Renal cortical epithelial cell (primary cell): ENCODE results near the gene TNFRSF4. TPM values are rescaled to one million over a fixed set of nuclear protein-coding genes. Genes with fewer than 3 reads are reported as not detected.
"Not testable (repeated sequence)": the region's sequence is repeated elsewhere in the genome, so short reads cannot be mapped to it uniquely, and the experiment has no call there.

ENCODE experiments used
- DNase-seq: peaks from one replicate; pipeline ENCODE4 v3.0.0-alpha.2; 2011; ENCODE audit warnings: low read depth
- total RNA-seq: library from RNA; depleted of rRNA; stranded (reverse); fragments of >200 nt; gene quantifications from 2 replicates; pipeline ENCODE4 v1.2.3, GENCODE V29; 2014

The TNFRSF4 gene
- total RNA-seq, 1 donor from 2014 or later: not detected

GRCh38 chr1:1182491-1183220 lies 31.3 kb downstream of the TNFRSF4 start:
- DNase-seq: no peak

GRCh38 chr1:1181938-1182410 lies 32.0 kb downstream of the TNFRSF4 start:
- no peak for DNase-seq

GRCh38 chr1:1181129-1181937 lies 32.6 kb downstream of the TNFRSF4 start:
- no peak for DNase-seq

DNA sequence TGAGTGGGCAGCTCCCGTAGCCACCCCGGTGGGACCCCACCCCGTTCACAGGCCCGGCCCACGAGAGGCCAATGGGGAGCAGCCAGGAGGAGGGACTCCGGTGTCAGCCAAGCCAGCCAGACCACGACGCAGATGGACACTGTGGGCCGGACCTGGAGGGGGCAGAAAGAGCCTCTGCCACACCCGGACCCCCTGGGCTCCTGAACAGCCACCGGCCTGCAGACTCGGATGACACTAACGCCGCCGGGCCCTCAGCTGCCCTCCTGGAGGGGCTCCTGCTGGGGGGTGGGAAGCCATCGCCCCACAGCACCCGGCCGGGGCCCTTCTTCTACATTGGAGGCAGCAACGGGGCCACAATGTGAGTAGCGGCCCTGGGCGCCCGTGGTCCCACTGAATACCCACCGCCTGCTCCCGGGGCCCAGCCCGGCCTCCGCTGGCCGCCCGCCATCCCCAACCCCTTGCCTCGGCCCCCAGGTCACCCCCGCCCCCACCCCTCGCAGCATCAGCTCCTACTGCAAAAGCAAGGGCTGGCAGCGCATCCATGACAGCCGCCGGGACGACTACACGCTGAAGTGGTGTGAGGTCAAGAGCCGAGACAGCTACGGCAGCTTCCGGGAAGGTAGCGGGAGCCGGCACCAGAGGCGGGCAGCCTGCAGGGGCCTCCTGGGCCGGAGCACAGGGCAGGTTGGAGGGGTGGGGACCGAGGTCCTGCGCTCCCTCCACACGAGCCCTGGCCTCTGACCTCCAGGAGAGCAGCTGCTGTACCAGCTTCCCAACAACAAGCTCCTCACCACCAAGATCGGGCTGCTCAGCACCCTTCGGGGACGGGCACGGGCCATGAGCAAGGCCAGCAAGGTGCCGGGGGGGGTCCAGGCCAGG lies 33.7 kb downstream of the TNFRSF4 start:
- DNase-seq: no peak

DNA sequence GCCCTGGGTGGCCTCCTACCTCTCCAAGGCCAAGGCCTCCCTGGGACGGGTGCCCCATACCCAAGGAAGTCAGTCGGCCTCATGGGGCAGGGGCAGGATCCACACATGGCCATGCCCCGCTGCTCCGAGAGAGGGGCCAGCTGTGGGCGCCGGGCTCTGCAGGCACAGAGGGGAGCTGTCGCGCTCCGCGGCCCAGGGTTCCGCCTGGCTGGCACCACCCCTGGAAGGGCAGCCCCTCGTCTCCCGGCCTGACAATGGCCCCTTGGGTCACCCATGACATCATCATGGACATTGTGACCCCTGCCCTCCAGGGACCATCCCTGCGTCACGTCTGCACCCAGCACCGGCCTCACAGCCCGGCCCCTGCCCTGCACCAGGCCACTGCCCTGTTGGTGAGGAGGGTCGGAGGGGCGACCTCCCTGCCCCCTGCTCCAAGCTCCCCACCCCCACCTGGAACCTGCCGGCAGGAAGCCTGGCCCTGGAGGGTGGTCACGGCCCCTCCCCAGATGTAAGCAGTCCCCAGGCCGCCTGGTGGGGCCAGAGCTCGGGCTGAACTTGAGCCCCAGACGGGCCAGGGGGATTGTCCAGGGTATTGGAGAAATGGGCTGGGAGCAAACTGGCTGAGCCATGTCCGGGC lies 34.5 kb downstream of the TNFRSF4 start:
- DNase-seq: no peak

GRCh38 chr1:1178794-1179331 lies 35.1 kb downstream of the TNFRSF4 start:
- DNase-seq: no peak

- DNase-seq: no peak
Measured at GRCh38 chr1:1177452-1178206, 36.3 kb downstream of the TNFRSF4 start.

GRCh38 chr1:1176931-1177330 lies 37.0 kb downstream of the TNFRSF4 start:
- DNase-seq: no peak

- DNase-seq: not testable (repeated sequence)
Measured at GRCh38 chr1:1176063-1176761, 37.7 kb downstream of the TNFRSF4 start.

GRCh38 chr1:1175221-1176062 lies 38.5 kb downstream of the TNFRSF4 start:
- DNase-seq: no peak

DNA sequence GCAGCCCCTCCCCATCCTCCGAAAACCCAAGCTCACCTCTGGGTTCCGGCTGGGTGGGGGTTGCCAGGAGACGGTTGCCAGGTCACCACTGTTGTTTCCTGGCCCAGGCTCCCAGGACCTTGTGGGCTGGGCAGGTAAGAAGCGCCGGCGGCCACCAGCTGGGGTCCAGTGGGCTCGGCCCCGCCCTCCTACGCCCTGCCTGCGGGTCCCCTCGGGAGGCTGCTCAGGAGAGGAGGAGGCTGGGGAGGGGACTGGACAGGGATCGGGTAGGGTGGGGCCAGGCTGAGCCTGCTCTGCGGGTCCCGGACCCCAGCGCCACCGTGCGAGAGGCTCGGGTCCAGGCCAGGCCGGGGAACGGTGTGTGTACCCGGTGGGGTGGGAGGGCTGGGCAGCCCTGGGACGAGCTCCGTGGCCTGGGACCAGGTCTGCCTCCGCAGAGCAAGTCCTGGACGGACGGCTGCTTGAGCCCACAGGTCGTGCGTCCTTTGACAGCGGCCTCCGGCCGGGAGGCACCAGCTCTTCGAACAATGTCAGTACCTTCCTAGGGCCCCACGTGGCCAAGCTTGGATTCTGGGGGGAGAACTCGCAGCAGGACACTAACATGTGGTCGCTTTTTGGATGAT lies 40.0 kb downstream of the TNFRSF4 start, which contains the start of gene TTLL10:
TSS of gene TTLL10 (plus strand) at position 88 of the 623 bp plus-strand sequence. CDS start 5,336 bp downstream, outside the sequence.
- DNase-seq: no peak

DNA sequence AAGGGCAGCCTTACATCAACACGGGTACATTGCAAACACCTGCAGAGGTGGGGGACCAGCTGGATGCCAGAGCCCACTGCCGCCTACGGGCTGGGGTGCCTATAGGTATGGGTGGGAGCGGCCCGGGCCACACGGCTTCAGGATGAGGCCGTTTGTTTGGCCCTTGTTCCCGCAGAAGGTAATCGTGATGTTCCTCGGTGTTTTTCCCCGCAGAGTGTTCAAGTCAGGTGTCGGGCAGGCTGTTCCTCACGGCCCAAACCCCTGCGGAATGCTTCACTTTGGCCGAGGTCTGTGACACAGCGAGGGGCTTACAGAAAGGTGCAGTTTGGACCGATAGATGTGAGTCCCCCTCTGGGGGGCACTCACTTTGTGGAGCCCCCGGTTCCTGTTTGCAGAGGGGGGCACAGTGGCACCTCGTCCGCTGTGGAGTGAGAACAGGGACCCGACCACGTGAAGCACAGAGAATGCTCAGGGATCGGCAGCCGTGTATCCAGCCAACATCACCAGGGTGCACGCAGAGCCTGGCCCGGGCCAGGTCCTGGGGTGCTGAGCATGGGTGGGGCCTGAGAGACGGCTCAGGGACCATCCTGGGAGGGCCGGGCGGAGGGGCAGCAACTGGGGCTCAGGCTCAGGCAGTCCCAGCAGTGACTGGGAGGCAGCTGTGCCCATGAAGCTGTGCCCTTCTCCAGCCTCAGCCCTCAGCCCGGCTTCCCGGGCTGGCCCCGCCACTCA lies 40.7 kb downstream of the TNFRSF4 start:
- DNase-seq: no peak

- DNase-seq: no peak
Measured at GRCh38 chr1:1171546-1172340, 42.2 kb downstream of the TNFRSF4 start.

GRCh38 chr1:1171161-1171545 lies 42.8 kb downstream of the TNFRSF4 start:
- no peak for DNase-seq

GRCh38 chr1:1170215-1171091 lies 43.5 kb downstream of the TNFRSF4 start:
- no peak for DNase-seq
